Measurements from ENCODE around the gene EFHC1.
"Not testable (repeated sequence)": the region's sequence is repeated elsewhere in the genome, so short reads cannot be mapped to it uniquely, and the experiment has no call there.

Gene EFHC1

GRCh38 chr6:52399511-52400312 is 20.4 kb upstream of the EFHC1 start:
- DNase-seq (ENCODE audit: low read depth, low spot score) = no peak

- no peak for DNase-seq (ENCODE audit: low read depth, low spot score)
Observed at GRCh38 chr6:52400313-52401041, 19.7 kb upstream of the EFHC1 start.

- no peak for DNase-seq (ENCODE audit: low read depth, low spot score)
Observed at GRCh38 chr6:52403086-52403485, 17.1 kb upstream of the EFHC1 start.

GRCh38 chr6:52403627-52404026 is 16.5 kb upstream of the EFHC1 start:
- DNase-seq (ENCODE audit: low read depth, low spot score) = no peak

GRCh38 chr6:52405243-52405642 is 14.9 kb upstream of the EFHC1 start:
- DNase-seq (ENCODE audit: low read depth, low spot score) = no peak

DNA sequence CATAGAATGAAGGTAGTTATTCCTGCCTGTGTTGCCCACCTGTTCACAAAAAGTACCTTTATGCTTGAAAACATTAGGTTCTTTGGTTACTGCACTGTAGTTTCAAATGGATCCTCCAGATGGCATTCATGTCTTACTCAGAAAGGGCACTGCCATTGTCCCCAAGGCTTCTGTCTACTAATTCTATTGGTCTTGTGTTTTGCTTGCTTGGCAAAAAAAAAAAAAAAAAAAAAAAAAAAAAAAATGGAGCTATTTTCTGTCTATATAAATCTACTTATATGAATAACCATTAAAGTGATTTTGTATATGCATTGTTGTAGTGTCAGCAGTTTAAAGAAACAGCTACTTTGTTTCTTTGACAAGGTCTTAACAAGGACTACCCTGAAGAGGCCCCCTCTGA is 12.7 kb upstream of the EFHC1 start:
- no peak for DNase-seq (ENCODE audit: low read depth, low spot score)

- DNase-seq (ENCODE audit: low read depth, low spot score) = no peak
Observed at GRCh38 chr6:52409499-52409898, 10.6 kb upstream of the EFHC1 start.

- DNase-seq (ENCODE audit: low read depth, low spot score) = no peak
Observed at GRCh38 chr6:52410979-52411378, 9.2 kb upstream of the EFHC1 start.

GRCh38 chr6:52411911-52412310 is 8.2 kb upstream of the EFHC1 start:
- no peak for DNase-seq (ENCODE audit: low read depth, low spot score)

DNA sequence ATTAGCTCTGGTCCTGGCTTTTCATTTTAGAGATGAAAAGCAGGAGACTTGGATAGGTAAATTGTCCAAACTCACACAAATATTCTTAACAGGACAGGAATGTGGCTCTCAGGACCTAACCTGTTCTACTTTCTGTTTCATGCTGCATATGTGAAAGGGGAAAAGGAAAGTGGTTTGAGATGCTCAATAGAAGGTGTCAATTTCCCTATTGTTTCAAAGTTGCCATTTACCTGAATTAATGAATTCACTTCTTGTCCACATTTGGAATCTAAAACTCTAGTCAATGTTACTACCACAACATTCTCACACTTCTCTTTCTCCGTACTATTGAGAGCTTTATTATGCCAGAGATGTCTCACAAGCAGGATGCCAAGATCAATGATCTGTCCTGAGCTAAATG is 4.8 kb upstream of the EFHC1 start:
- DNase-seq (ENCODE audit: low read depth, low spot score) = no peak

- no peak for DNase-seq (ENCODE audit: low read depth, low spot score)
Observed at GRCh38 chr6:52415917-52416628, 4.1 kb upstream of the EFHC1 start.

DNA sequence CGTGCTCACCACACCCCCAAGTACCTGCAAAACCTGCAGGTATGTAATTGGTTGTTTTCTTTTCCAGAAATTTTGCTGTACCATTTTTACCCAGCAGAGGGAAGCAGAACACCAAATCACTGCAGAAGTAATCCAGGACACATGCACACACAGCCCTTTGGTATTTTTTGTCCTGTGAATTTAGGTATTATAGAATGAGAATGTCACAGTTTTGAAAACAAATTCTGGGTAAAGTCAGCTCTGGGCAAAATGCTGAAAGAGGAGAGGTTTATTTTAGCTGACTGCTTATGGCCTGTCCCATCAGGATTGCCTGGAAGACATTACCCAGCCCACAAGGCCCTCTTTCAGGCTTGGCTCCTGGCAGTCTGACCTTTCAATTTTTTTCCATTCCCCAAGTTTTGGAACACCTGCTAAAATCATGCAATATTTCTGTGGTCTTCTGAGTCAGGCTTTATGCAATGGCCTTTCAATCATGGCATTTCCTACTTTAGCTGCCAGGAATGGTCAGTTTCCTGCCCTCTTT is 3.5 kb upstream of the EFHC1 start:
- DNase-seq (ENCODE audit: low read depth, low spot score) = no peak

DNA sequence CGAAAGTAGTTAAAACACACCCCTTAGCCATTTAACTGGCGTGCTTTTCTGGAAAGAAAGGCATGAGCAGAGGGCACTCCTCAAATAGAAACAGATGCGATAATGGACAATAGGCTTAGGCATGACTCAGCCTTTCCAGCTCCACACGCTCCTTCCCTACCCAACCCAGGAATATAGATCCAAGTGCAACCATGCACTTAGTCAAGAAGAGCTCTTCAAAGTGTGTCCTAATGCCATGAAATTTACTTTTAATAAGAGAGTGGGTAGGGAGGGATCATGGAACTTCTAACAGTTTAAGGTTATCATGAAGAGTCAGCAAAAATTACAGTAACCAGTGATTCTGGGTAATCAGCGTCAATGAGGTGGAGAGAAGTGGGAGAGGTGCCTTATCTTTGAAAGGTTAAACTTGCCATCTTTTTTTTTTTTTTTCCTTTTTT is 2.4 kb upstream of the EFHC1 start:
- DNase-seq (ENCODE audit: low read depth, low spot score) = no peak

GRCh38 chr6:52418606-52419005 is 1.5 kb upstream of the EFHC1 start:
- DNase-seq (ENCODE audit: low read depth, low spot score) = no peak

- no peak for DNase-seq (ENCODE audit: low read depth, low spot score)
Observed at GRCh38 chr6:52420668-52421358, 671 bp downstream of the EFHC1 start.

GRCh38 chr6:52422156-52422555 is 2.0 kb downstream of the EFHC1 start:
- no peak for DNase-seq (ENCODE audit: low read depth, low spot score)

GRCh38 chr6:52423448-52423847 is 3.3 kb downstream of the EFHC1 start:
- DNase-seq (ENCODE audit: low read depth, low spot score) = no peak

- no peak for DNase-seq (ENCODE audit: low read depth, low spot score)
Observed at GRCh38 chr6:52423971-52424381, 3.8 kb downstream of the EFHC1 start.

DNA sequence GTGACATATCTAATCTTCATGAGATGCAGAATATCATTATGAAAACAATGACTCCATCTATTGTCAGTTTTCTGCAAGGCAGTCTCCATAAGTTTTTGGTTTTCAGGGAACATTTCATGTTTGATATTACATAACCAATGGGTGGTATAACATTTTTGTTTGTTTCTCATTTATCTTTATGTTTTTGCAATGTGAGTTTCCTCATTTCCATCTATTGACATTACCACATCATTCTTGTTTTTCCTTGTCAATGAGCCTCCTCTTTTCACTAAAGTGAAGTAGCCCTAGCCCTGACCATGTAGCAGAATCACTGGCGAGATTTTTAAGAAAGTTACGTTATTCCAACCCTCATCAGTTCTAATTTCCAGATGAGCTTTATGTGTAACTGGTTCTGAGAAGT is 4.4 kb downstream of the EFHC1 start:
- DNase-seq (ENCODE audit: low read depth, low spot score) = no peak

DNA sequence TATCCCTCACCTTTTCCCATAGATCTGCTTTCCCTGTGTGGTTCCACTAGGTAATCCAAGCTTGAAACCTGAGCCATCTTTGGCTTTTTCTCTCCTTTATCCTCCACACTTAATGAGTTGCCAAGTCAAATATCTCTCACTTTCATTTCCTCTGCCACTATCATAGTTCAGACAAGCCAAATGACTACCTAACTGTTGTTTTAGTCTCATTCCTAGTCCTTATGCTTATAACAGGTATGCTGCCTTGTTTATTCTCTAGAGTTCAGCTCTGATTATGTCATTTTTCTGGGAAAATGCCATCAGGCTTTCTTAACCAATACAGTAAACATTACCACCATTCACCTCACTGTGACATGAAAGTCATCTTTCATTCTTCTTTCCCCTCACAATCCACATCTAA is 6.5 kb downstream of the EFHC1 start:
- no peak for DNase-seq (ENCODE audit: low read depth, low spot score)

- not testable (repeated sequence) for DNase-seq (ENCODE audit: low read depth, low spot score)
Observed at GRCh38 chr6:52433294-52433693, 13.2 kb downstream of the EFHC1 start.

DNA sequence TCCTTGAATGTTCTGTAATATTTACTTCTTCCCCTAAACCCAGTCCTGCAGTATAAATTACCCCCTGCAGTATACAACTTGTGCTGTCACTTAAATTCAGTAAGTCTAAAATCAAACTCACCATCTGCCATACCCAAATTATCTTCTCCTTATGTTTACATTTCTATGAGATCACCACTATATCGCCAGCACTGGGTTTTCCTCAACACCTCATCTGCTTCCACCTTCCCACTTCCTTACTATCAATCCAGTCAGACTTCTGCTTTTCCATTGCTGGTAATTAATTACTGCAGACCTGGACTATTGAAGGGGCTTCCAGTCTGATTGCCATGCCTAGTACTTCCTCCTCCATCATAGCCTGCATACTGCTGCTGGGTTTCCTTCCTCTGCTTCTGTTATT is 15.2 kb downstream of the EFHC1 start:
- no peak for DNase-seq (ENCODE audit: low read depth, low spot score)
